HTERT RPE-1 (cell line): ENCODE measurements around the gene GTF3A.

Source experiments
- in situ Hi-C: fragments of 300-500 bp; cut with MboI; formaldehyde crosslinking; loops from 4 replicates; pipeline ENCODE4 v1.14.3; 2020; ENCODE audit warnings: low sequenced_read_pairs

GTF3A gene

DNA sequence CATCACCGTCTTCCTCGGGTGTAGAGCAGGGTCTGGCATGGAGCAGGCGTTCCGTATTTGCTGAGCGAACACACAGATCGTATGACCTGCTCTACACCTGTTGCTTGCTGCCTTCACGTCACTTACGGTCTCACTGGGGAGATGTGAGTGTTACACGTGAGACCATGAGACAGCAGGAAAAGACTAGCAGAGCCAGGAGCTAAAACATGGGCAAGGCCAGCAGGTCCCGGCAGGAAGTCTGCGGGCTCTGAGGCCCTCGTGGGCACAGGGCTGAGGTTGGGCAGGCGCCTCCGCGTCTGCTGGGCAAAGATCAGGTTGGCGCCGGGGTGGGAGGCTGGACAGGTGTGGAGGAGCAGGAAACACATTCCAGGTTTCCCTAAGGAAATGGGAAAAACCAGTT lies 19.7 kb upstream of the GTF3A start:
- in situ Hi-C loops = no loop called here

DNA sequence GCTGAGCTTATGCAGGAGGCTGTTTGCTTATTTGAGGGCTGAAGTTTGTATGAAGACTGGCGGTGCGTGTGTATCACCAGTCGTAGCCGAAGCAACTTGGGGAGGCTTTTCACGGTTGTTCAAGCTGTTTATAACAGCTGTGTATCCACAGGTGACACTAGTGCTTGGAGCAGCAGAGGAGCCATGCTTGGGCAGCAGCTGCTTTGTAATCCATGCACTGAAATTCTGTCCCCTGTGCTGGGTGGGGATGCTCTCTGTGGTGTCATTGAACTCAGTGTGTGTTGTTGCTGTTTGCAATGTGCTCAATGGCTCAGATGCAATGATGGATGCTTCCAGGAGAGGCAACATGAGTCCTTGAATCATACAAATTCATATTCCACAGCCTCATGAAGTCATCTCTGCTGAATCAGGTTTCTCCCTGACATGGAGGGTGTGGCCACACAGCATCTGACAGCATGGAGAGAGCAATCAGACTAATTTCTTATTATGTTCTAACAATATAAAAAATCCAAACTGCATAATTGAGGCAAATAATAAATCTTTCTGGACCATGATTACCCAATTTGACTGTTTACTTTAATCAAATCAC lies 18.8 kb upstream of the GTF3A start:
- in situ Hi-C loops = no loop called here

DNA sequence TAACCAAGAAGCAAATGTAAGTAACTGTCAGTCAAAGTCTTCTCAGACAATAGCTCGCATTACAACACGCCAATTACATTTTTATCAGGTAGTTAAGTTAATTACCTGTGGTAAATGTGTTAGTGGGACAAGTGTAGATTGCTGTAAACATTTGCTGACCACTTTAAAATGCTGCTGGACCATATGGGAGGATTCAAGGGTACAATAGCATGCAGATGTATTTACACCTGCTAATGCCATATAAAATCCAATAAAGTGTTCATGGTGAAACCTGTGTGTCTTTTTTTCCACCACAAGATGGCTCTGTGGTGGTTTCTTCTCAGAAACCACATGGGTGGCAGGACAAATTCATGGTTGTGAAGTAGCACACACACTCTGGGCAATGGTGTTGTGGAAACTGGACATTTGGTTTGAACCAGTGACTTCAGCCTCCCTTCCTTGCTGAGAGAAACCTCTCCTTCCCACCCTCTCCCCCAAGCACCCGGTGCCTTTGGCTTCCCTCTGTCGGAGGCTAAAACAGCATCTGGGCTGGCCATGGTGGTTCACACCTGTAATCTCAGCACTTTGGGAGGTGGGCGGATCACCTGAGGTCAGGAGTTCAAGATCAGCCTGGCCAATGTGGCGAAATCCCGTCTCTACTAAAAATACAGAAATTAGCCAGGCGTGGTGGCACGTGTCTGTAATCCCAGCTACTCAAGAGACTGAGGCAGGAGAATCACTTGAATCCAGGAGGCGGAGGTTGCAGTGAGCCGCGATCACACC lies 18.1 kb upstream of the GTF3A start:
- in situ Hi-C loops = no loop called here

DNA sequence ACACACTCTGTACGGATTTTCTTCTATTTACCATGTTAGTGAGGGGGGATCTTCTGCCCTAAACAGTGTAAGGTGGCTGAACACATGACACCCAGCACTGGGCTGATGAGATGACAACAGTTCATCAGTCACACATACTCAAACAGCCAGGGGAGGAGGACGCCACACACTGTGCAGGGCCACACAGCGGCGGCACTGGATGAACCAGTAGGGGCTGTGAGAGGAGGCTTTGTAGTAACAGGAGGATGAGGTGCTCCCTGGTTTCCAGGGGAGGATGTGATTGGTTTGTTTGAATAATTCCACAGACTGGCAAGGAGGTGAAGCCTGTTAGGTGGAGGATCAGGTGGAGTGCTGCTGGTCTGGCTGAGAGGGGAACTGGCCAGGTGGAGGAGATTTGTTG lies 16.3 kb upstream of the GTF3A start:
- in situ Hi-C loops = no loop called here

DNA sequence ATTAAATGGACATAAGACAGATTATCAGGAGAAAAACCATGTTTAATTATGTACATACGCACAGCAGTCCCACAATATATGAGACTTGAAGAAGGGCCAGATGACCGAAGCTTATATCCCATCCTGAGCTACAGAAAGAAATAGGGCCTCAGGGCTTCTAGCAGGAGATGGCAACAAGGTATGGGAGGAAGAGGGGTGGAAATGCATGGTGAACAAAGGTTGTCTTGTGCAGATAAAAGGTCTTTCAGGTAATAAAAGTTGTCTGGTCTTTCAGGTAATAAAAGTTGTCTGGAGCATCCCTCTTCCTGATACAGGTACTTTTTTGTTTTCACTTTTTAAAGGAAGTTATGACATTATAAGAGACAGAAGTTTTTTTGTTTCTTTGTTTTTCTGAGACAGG lies 15.4 kb upstream of the GTF3A start:
- in situ Hi-C loops = no loop called here

DNA sequence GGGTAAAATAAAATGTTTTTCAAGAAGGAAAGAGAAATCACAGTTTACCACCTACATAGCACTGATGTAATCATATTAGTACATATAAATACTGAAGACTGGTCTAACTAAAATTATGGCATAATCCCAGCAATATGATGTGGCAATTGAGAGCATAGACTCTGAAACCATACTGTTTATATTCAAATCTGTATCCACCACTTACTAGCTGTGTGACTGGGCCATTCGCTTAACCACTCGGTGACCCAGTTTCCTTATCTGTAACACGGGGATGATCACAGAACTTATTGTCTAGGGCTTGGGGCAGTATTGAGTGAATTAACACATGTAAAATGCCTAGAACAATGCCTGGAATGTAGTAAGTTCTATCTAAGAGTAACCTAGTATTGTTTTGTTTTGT lies 13.1 kb upstream of the GTF3A start:
- in situ Hi-C loops = no loop called here

DNA sequence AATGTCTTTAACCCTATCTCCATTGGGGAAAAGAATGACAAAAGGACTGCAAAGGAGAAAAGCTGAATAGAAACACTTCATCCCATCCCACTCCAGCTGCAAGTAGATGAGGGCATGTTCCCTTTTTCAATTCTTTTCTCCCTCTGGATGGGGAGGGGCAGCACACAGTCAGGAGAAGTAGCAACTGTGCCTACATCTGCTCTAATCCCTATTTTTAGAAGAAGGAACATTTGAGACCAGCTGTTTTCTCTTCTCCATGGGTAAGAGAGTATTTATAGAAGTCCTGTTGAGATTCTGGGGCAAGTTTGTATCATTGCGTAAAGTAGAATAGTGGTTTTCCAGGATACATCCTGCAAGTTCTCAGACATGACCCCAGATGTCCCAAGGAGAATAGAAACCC lies 9.3 kb upstream of the GTF3A start:
- in situ Hi-C loops = no loop called here

DNA sequence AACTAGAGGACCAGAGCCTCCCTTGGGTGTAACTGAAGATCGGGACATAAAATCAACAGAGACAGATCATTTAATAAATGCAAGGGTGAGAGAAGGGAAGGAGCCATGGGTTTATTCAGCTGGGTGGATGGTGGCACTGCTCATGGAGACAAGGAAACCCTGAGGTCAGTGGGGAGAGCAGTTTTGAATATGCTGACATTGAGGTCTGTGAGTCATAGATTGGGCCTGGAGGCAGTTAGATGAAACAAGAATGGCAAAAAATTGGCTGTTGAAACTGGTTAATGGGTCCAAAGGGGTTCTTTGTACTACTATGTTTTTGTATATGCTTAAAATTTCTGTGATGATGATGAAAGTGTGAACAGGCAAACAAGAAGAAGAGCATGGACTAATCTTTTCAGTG lies 5.1 kb upstream of the GTF3A start:
- in situ Hi-C loops = no loop called here

DNA sequence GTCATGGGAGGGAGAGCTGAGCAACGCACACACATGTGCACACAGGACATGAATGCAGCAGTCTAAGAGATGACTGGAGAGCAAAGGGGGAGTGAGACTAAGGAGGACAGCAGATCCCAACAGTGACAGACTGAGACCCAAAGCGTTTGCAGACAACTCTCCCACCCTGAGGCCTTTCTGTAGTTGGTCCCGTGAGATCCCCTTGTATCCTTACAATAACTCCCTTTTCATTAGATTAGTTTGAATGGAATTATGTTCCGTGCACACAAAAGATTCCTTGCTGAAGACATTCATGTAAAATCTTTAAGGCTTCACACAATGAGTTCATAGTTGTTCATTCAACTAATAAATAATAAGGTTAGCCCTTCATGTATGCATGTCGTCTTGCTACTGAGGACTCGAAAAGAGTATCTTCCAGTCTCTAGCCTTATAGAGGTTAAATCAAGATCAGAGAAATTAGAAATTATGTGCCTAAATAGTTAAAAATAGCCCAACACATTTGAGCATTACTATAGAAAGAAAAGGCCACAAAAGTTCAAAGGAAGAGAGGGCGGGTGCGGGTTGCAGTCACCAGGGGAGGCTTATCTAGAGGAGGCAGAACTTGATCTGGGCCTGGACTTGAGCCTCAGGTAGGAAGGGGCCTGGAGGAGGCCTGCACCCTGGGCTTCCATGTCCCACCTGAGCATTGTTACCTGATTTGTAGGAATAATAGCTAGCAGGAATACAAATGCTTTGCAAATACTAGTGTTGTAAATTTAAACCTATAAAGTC lies 3.1 kb upstream of the GTF3A start:
- in situ Hi-C loops = no loop called here

DNA sequence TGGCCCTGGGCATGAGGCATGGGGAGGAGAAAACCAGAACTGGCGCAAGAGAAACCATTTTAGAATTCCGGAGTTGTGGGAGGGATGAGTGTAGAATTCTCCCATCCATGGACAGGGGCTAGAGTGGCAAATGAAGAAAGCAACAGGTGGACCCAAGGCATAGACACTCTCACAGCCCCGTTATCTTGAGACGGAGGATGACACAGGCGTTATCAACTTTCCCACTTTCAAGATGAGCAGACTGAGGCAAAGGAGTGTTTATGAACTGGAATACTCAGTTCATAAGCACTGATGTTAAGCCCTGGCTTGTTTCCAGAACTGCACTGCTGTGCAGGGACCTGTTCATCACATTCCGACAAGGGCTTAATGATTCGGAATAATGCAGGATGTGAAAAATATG lies 1.1 kb upstream of the GTF3A start:
- in situ Hi-C loops = no loop called here

DNA sequence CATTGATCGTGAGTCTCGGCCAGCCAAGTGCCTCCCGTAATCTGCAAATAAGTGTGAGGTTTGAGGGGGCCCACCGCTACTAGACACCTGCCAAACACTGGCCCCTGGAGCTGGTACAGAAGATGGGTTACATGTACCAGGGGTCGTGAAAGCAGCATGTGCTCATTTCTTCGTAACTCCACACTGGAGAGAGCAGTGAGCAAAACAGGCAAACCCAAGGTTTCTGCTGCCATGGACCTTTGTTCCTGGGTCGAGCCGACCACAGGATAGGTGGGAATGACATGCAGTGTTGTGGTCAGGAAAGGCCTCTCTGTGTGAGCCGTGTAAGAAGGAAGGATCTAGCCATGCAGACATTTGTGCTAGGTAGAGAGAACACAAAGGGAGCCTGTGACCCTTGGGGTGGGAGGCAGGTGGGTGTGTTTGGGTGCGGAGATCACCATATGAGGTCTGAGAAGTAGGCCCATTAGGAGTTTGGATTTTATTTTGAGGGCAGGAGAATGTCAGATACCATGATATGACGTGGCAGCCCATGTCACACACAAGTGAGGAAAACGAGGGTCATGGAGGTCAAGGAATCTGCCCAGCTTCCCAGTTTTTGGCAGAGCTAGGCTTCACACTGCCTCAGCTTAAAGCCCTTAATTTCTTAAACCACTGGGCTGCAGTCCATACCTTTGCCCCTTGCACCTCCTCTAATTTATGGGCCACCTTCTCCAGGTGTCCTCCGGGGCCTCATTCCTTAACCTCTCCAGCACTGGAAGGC lies 919 bp downstream of the GTF3A start:
- in situ Hi-C loops = no loop called here

DNA sequence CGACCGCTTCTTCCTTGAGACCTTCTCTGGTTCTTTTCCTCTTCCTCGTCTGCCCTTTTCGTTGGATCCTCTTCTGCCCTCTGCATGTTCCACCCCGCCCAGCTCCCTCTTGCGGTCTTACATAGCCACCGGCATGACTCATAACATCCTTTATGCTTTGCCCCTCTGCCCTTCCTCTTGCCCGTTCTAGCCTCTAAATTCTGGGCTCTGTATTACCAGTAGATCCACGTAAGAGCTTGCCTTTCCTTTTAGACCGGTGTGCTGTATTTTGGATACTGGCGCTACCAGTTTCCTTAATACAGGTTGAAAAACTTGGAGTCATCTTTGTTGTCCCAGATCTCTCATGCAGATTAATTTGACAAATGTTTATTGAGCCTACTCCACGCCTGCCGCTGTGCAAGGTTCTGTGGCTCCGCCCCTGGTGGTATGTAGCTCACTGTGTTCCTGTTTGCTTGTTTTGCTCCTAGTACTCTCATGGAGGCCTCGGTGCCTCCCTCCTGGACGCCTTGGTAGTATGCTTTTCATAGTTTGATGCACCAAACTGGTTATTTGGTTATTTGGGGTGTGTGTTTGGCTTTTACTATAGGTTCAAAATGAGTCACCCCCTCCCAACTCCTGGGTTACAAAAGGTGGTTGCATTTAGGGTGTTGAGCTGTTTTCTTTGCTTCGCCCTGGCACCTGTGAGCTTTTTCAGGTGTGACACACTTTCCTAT lies 1.7 kb downstream of the GTF3A start:
- in situ Hi-C loops = no loop called here

DNA sequence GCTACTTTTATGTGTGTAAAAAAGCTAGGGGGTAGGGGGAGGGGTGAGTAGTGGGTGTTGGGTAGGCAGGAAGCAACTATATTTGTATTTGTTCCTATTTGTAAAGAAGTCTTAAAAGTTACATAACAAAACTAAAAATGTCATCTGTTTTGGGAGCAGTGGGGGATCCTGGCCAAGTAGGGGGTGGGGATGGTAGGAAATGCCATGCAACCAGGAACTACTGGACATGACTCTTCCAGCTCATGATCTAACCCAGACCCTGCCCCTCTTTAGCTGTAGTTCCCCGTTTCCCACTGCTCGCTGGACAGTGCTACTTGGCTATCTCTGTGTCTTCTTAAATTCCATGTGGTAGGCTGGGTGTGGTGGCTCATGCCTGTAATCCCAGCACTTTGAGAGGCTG lies 3.2 kb downstream of the GTF3A start:
- in situ Hi-C loops = no loop called here

DNA sequence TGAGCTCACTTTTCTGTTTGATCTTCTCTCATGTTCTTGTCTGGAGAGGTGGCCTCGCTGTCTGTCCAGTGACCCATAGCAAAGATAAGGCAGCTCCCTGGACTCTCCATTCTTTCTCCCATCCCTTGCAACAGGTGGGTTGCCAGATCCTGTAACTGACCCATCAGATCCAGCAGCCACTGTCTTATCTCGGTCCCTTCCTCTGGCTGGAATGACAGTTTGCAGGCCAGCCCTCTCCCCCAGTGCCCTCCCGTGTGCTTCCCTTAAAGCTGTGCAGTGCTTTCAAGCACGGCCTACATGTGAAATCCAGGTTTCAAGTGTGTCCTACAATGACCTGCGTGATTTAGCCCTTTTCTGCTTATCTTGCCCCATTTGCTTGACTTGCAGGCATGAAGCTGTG lies 3.7 kb downstream of the GTF3A start:
- in situ Hi-C loops = no loop called here

DNA sequence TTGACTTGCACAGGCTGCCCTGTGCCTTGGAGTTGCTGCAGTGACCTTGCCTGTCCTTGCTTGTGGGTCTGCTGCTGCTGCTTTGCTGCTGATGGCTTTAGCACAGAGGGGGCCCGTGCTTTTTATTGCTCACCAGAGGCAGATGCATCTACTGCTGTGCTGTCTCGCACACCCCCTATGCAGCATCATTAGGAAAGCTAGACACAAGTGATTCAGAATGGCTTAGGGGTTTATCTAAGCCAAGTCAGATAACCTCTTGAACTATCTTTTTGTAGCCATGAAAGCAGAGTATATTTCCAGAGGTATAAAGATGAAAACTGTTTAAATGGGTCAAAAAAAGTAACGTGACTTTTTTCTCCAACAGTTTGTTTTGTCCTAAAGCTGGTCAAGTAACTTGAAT lies 7.8 kb downstream of the GTF3A start:
- in situ Hi-C loops = no loop called here

DNA sequence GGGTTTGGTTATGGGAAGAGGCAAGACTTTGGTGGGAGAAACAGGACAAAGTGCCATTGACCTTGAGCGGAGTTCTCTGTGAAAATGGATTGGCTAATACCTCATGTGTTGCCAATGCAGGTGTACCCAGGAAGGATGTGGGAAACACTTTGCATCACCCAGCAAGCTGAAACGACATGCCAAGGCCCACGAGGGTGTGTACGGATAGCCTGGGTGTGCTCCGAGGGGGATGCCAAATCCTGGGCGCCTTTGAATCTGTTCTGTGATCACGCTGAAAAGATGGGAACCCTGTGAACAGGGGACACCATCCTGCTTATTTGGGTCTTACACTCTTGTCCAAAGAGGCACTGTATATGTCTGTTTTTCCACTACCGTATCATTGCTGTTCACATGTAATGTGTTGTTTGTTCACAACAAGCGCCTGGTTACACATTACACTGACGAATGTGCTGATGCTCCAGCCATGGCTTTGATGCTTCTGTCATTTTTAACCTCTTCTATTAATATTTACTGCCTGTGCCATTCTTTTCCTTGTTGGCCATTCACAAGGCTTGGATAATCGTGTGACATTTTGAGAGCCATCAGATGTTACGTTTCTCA lies 8.3 kb downstream of the GTF3A start:
- in situ Hi-C loops = no loop called here

DNA sequence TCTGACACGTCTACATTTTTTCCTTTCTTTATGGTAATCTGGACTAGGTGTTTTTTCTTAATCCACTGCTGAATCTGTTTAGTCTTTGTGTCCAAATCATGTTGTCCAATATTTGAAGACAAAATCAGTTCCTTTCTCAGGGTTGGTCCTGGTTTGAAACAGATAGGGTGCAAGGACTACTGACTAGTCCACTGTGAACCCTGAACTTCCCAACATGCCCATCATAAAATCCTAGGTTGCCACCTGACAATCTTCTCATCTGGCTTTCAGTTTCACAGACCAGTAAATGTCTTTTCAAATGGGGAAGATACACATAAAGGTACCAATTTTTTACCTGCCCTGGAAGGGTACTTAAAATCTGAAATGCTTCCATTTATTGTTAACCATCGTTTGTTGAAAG lies 12.7 kb downstream of the GTF3A start:
- in situ Hi-C loops = no loop called here

DNA sequence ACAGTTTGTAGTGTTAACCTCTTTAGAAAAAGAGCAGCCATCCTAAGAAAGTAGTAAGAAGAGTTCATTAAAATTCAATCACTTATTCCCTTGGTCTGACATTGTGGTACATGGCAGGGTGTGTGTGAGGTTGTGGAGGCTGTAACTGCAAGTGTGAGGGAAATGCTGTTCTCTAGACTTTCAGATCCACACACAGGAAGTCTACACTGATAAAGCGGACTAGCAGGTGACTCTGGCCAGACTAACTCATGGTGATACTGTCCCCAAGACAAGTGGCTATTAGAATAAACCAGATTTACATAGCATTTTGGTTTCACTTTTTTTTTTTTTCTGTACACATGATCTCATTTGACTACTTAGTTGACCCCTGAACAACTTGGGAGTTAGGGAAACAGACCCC lies 16.0 kb downstream of the GTF3A start:
- in situ Hi-C loops = no loop called here

DNA sequence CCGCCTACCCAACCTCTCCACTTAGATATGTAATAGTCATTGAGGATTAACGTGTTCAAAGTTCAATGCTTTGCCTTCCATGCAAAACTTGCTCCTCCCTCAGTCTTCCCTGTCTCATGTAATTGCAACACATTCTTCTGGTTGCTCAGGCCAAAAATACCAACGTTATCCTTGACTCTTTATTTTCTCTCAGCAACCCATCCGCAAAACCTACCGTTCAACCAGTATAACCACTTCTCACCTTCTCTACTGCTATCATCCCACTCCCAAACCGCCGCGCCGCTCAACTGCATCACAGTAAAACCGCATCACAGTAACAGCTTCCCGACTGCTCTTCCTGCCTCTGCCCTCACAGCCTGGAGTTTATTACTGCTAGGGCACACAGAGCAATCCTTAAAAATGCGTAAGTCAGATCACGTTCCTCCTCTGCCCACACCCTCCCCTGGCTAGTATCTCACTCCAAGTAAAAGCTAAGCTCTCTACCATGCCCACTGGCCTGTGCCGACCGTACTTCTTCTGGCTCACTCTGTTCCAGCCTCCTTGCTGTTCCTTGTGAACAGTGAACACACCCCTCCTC lies 17.7 kb downstream of the GTF3A start:
- in situ Hi-C loops = no loop called here

DNA sequence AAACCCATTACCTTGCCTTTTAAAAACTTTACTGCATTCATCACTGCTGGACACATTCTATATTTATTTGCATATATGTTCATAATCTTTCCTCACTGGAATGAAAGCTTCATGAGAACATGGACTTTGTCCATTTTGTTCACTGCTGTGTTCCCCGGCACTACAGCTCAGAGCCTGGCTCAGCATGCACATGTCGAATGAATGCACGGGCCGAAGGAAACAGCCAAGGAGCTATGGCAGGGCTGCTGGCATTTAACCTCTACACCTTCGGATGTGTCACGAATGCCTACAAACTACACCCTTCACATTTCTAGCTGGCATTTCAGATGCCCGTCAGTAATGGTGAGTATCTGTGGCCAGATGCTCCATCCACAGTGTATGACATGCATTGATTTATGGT lies 18.4 kb downstream of the GTF3A start:
- in situ Hi-C loops = no loop called here
